CD4-positive, alpha-beta T cell treated with Interferon gamma for 1 hour (primary cell): ENCODE data around the gene GZF1.
A peak's percentile ranks its signal among the peaks of the same experiment; 100 is the strongest.
"Not testable (repeated sequence)": the region's sequence is repeated elsewhere in the genome, so short reads cannot be mapped to it uniquely, and the experiment has no call there.

ENCODE experiments used
- DNase-seq: peaks from one replicate; pipeline ENCODE4 v3.0.0-alpha.2; 2020

GZF1 gene

GRCh38 chr20:23347791-23348190 is 14.2 kb upstream of the GZF1 start:
- DNase-seq, result no peak

- not testable (repeated sequence) for DNase-seq
Observed at GRCh38 chr20:23348510-23348909, 13.5 kb upstream of the GZF1 start.

- DNase-seq, result no peak
Observed at GRCh38 chr20:23349338-23350195, 12.4 kb upstream of the GZF1 start.

- DNase-seq, result peak; percentile 96
Observed at GRCh38 chr20:23350196-23350903, 11.6 kb upstream of the GZF1 start, which contains the start of gene NXT1. NXT1 (plus strand) TSS chr20:23350791; CDS start chr20:23354042, 3,251 bp downstream.

- peak; percentile 69 for DNase-seq
Observed at GRCh38 chr20:23350904-23351838, 10.8 kb upstream of the GZF1 start.

GRCh38 chr20:23356203-23356602 is 5.8 kb upstream of the GZF1 start:
- no peak for DNase-seq

- DNase-seq, result peak; percentile 100
Observed at GRCh38 chr20:23357767-23358562, 4.0 kb upstream of the GZF1 start.

GRCh38 chr20:23358563-23358906 is 3.4 kb upstream of the GZF1 start:
- DNase-seq, result no peak

- no peak for DNase-seq
Observed at GRCh38 chr20:23358923-23359593, 2.9 kb upstream of the GZF1 start.

GRCh38 chr20:23360531-23360930 is 1.5 kb upstream of the GZF1 start:
- DNase-seq, result no peak

- no peak for DNase-seq
Observed at GRCh38 chr20:23361119-23361475, 885 bp upstream of the GZF1 start.

GRCh38 chr20:23362392-23363256 is 642 bp downstream of the GZF1 start:
- peak; percentile 48 for DNase-seq

GRCh38 chr20:23363257-23363649 is 1.3 kb downstream of the GZF1 start:
- DNase-seq, result no peak

GRCh38 chr20:23365390-23366165 is 3.6 kb downstream of the GZF1 start:
- DNase-seq, result no peak

GRCh38 chr20:23366384-23366783 is 4.4 kb downstream of the GZF1 start:
- DNase-seq, result no peak

GRCh38 chr20:23367770-23368169 is 5.8 kb downstream of the GZF1 start:
- DNase-seq, result no peak

- no peak for DNase-seq
Observed at GRCh38 chr20:23368316-23369071, 6.5 kb downstream of the GZF1 start.

- DNase-seq, result no peak
Observed at GRCh38 chr20:23369072-23369823, 7.3 kb downstream of the GZF1 start.
